Caki2 (cell line): ENCODE results near the gene DPRX. TPM values are rescaled to one million over a fixed set of nuclear protein-coding genes. Genes with fewer than 3 reads are reported as not detected.

Experiments
- DNase-seq: peaks from one replicate; pipeline ENCODE4 v3.0.0-alpha.2; 2015; ENCODE audit warnings: low read depth
- in situ Hi-C: cut with HindIII; loops from 2 replicates; pipeline ENCODE4 v1.10.0; 2016; ENCODE audit warnings: low sequenced_read_pairs, low pct_unique_long_range_greater_than_20kb, mixed read lengths
- total RNA-seq: library from RNA; depleted of rRNA; stranded (reverse); fragments of >200 nt; shearing (Covaris generic); gene quantifications from 2 replicates; pipeline ENCODE4 v1.2.3, GENCODE V29; 2014; ENCODE audit warnings: low replicate concordance; rRNA removed

DPRX gene, protein sequence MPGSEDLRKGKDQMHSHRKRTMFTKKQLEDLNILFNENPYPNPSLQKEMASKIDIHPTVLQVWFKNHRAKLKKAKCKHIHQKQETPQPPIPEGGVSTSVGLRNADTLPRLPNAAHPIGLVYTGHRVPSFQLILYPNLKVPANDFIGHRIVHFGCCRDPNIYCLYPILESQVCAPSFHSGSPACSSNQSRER
- total RNA-seq: not detected in 2 replicates

DNA sequence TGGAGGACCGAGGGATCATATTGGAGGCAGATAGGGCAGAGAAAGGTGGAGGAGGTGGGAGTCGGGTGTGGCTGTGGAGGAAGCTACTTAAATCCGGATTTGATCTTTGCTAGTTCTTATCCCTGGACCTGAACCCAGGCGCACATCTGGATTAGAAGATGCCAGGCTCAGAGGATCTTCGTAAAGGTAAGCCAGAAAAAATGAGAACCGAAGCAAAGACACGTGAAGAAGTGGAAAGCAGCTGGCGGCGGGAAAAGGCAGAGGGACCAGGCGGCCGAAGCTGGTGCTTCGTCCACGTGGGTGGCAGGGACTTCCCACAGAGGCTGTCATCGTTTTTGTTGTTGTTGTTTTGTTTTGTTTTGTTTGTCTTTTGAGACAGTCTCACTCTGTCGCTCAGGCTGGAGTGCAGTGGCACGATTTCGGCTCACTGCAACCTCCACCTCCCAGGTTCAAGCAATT is at the start of gene DPRX:
Gene DPRX (plus strand): TSS at position 51 of the 459 bp plus-strand sequence. CDS start 108 bp downstream, at position 159.
- no peak for DNase-seq
- in situ Hi-C loops: no loop called here

DNA sequence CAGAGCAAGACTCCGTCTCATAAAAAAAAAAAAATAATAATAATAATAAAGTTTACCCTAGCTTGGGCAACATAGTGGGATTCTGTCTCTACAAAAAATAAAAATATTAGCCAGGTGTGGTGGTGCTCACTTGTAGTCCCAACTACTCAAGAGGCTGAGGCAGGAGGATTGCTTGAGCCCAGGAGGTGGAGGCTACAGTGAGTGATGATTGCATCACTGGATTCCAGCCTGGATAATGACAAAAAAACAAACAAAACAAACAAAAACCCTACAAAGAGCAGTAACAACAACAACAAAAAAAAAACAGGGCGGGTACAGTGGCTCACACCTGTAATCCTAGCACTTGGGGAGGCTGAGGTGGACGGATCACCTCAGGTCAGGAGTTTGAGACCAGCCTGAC is 48.6 kb upstream of the DPRX start:
- in situ Hi-C loops: no loop called here

DNA sequence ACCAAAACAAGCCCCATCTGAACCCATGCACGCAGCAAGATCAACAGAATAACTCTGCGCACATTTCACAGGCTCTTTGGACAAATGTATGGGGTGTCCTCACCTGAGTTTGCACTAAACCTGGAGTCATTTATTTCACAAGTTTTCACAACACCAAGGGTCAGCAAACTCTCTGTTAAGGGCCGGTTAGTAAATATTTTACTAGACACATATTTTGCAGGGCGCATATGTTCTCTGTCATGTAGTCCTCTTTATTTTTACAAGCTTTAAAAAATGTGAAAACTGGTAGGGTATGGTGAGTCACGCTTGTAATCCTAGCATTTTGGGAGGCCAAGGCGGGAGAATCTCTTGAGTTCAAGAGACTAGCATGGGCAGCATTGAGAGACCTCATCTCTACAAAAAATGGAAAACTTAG is 45.5 kb upstream of the DPRX start:
- in situ Hi-C loops: no loop called here
- DNase-seq: no peak

More for the DNA sequence above, 48.6 kb upstream of the DPRX start:
- DNase-seq: no peak

GRCh38 chr19:53594811-53595509 is 36.8 kb upstream of the DPRX start:
- in situ Hi-C loops: no loop called here

GRCh38 chr19:53595510-53595867 is 36.3 kb upstream of the DPRX start:
- in situ Hi-C loops: no loop called here
- DNase-seq: no peak

More at GRCh38 chr19:53594811-53595509, 36.8 kb upstream of the DPRX start:
- DNase-seq: no peak

DNA sequence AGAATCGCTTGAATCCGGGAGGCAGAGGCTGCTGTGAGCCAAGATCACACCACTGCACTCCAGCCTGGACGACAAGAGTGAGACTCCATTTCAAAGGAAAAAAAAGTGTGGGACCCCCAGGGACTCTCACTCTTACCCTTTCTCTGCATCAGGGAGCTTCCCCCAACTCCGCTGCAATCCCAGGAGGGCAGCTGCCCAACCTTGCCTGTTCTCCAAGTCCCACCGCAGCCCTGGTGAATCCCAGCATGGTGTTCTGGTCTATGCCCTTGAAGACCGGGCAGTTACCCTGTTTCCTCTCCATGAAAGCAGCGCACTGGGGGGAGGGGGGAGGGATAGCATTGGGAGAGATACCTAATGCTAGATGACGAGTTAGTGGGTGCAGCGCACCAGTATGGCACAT is 35.7 kb upstream of the DPRX start:
- in situ Hi-C loops: no loop called here
- no peak for DNase-seq

GRCh38 chr19:53597023-53597422 is 34.8 kb upstream of the DPRX start:
- no peak for DNase-seq
- in situ Hi-C loops: no loop called here

GRCh38 chr19:53598361-53598760 is 33.4 kb upstream of the DPRX start:
- in situ Hi-C loops: no loop called here
- no peak for DNase-seq

GRCh38 chr19:53600217-53600616 is 31.6 kb upstream of the DPRX start:
- DNase-seq: no peak
- in situ Hi-C loops: no loop called here

GRCh38 chr19:53606031-53606430 is 25.8 kb upstream of the DPRX start:
- in situ Hi-C loops: no loop called here
- DNase-seq: no peak

- DNase-seq: no peak
- in situ Hi-C loops: no loop called here
Observed at GRCh38 chr19:53608381-53608780, 23.4 kb upstream of the DPRX start.

DNA sequence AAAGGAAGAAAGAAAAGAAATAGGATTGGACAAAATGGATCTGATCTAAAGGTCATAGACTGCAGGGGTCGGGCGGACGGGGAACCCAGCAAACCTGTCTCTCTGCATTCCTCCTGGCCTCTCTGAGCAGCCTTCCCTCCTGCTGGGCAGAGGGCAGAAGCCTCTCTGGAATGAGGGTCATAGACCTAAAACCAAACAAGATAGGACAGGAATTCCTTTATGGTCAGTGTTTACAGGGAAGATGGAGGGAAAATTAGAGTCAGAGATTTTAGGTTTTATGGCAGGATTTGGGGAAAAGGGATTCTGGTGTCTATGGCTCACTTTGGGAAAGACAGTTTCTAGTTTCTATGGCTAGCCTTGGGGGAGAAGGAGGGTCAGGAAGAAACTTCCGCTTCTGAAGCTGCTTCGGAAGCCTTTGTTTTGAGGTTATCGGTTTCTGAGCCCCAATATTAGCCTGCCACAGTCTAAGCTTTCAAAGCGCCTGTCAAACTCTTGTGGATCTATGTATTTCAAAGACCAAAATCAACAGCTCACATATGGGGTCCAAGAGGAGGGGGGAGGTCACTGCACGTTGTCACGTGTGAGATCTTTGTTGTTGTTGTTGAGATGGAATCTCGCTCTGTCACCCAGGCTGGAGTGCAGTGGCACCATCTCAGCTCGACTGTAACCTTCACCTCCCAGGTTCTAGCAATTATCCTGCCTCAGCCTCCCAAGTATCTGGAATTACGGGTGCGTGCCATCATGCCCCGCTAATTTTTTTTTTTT is 18.9 kb upstream of the DPRX start:
- no peak for DNase-seq
- in situ Hi-C loops: no loop called here

DNA sequence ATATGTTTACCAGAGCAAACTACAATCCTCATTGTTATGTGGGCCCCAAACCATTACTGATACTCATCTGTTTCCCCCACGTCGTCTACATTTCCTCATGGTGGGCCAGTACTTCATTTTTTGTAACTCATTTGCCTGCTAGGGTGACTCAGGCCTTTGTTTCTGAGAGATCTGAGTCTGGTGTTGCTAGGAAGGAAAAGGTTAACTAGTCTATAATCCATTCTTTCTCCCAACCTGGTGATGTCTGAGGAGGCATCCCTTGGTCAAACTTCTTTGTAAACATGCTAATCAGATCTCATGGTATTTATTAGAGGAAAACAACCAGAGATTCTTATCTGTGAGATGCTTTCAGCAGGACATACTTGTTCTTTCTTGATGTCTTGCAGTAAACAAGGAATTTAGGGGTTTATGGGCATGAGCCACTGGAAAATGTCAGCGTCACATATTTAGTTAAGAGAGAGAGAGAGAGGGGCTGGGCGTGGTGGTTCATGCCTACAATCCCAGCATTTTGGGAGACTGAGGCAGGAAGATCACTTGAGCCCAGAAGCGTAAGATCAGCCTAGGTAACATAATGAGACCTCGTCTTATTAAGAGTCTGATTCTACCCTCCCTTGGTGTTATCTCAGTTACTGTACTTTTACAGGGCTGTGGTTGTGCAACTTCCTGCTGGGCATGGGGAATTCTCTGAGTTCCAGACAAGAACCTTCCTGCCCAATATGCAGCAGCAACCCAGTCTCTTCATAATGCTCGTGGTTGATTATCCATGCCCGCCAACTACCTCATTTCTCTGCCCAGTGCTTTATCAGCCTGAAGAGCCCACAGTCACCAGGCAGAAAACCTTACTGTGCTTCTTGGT is 9.7 kb upstream of the DPRX start:
- in situ Hi-C loops: no loop called here
- DNase-seq: no peak

DNA sequence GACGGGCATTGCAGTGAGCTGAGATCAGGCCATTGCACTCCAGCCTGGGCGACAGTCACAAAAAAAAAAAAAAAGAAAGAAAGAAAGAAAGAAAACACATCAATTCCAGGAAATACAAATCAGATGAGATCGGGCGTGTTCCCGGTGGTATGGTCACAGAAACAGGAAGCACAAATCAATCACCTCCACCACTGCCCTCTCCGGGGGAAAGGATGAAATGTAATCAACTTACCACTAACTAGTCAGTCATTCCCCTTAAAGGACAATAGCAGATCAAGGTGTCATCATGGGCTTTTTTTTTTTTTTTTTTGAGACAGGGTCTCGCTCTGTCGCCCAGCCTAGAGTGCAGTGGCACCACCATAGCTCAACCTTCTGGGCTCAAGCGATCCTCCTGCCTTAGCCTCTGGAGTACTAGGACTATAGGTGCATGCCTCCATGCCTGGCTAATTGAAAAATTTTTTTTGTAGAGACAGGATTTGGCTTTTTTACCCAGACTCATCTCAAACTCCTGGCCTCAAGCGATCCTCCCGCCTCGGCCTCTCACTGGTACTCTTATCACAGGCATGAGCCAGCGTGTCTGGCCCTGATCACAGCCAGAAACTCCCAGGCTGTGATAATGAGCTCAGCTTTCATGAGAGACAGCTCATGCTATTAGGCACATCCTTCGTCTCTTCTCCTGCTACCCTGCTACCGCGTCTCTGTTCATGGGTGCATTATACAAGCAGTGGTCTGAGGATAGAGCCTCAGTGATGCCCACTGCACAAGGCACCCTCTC is 6.8 kb upstream of the DPRX start:
- DNase-seq: no peak
- in situ Hi-C loops: no loop called here

GRCh38 chr19:53626486-53626885 is 5.3 kb upstream of the DPRX start:
- DNase-seq: no peak
- in situ Hi-C loops: no loop called here

DNA sequence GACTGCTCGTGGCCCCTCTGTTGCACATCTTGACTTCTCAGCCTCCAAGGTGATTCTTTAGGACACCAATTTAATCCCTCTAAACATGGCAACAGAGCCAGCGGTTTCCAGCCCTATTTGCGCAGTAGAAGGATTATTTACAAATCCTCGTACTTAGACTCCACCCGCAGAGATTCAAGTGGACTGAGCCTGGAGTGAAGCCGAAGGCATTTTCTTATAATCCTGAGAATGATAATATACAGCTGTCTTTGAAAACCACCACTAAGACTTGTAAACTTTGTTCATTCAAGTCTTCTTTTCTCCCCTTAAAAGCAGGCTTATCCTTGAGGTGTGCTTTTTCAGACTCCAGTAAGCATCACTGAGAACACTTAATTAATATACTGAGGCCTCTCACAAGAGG is 4.8 kb upstream of the DPRX start:
- in situ Hi-C loops: no loop called here

DNA sequence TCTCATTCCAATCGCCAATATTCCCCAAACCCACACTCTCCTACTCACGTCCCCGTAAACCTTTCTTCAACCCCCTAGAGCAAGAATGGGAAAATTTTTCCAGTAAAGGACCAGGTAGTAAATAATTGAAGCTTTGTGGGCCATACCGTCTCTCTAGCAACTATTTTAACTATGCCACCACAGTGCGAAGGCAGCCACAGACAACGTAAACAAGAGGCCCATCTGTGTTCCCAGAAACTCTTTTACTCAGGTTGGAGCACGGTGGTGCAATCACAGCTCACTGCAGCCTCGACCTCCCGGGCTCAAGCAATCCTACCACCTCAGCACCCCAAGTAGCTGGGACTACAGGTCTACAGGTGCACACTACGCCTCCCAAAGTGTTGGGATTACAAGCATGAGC is 3.0 kb downstream of the DPRX start:
- DNase-seq: no peak
- in situ Hi-C loops: no loop called here

More for the DNA sequence above, 4.8 kb upstream of the DPRX start:
- no peak for DNase-seq

GRCh38 chr19:53639471-53639870 is 7.7 kb downstream of the DPRX start:
- no peak for DNase-seq
- in situ Hi-C loops: no loop called here
